Thoracic aorta (tissue), 2 donors: ENCODE data around the gene EXOSC2. TPM values are rescaled to one million over a fixed set of nuclear protein-coding genes. Genes with fewer than 3 reads are reported as not detected.

ENCODE experiments used
- ATAC-seq: fragments of 150-250 bp; one replicate; pipeline ENCODE4 v1.8.0; 2017; ENCODE audit warnings: low read depth; ENCODE audit not compliant: insufficient number of reproducible peaks, low FRiP score
- DNase-seq: peaks from one replicate; pipeline ENCODE4 v3.0.0-alpha.2; 2020; ENCODE audit warnings: low spot score
- H3K27ac ChIP-seq, 2 donors: fragments of 200-600 bp; sonication (generic); 1 replicate in 1 of 2; 2 replicates in 1 of 2; pipeline ENCODE4 v1.5.1; 2016; ENCODE audit warnings: mild to moderate bottlenecking in 2 of 2, moderate library complexity in 2 of 2
- H3K27me3 ChIP-seq: fragments of 200-600 bp; sonication (generic); replicated peaks from 2 replicates; pipeline ENCODE4 v1.6.0; 2016; ENCODE audit warnings: mild to moderate bottlenecking; ENCODE audit not compliant: insufficient read depth
- H3K36me3 ChIP-seq: fragments of 200-600 bp; sonication (generic); one replicate; pipeline ENCODE4 v1.5.1; 2016
- H3K4me1 ChIP-seq, 2 donors: fragments of 200-600 bp; sonication (generic); 1 replicate in 1 of 2; 2 replicates in 1 of 2; pipeline versions ENCODE4 v1.5.1 to v1.6.0; 2016; ENCODE audit warnings: low read depth in 2 of 2, mild to moderate bottlenecking in 1 of 2; ENCODE audit not compliant: control insufficient read depth in 1 of 2
- H3K4me3 ChIP-seq: fragments of 200-600 bp; sonication (generic); 2 replicates; pipeline ENCODE4 v1.5.1; 2016; ENCODE audit warnings: mild to moderate bottlenecking
- H3K9me3 ChIP-seq: fragments of 200-600 bp; sonication (generic); 2 replicates; pipeline ENCODE4 v1.5.1; 2016
- CTCF ChIP-seq: fragments of 200-600 bp; sonication (generic); IDR thresholded peaks from one replicate; pipeline ENCODE4 v1.5.1; 2019; ENCODE audit warnings: antibody characterized with exemption
- total RNA-seq, 2 donors: library from RNA; depleted of rRNA; stranded (reverse); fragments of >200 nt; gene quantifications; one replicate each; pipeline versions ENCODE4 v1.1.0 to v1.2.3, GENCODE V29; 2016

Gene EXOSC2
- total RNA-seq, 2 donors from 2014 or later, result 12.3 to 33.3 TPM

GRCh38 chr9:130741831-130742449, 48.4 kb downstream of the EXOSC2 start:
- Histone ChIP-seq H3K4me3 (no peak overlapping the region), H3K27ac (no peak overlapping the region), H3K4me1 (no peaks in the 10 kb centered on the region), H3K27me3 (no peaks in the 10 kb centered on the region), H3K9me3 (no peaks in the 10 kb centered on the region), H3K36me3 (no peaks in the 10 kb centered on the region)
- TF ChIP-seq CTCF, result no peak
- DNase-seq (no peak), ATAC-seq (no peak)

GRCh38 chr9:130743656-130744055, 50.1 kb downstream of the EXOSC2 start:
- ATAC-seq (no peak), DNase-seq (no peak)
- H3K4me3 ChIP-seq, result no peak overlapping the region
- no peak overlapping the region for H3K27ac ChIP-seq
- H3K36me3 ChIP-seq, result no peaks in the 10 kb centered on the region
- H3K27me3 ChIP-seq, result no peaks in the 10 kb centered on the region
- H3K9me3 ChIP-seq, result no peaks in the 10 kb centered on the region
- TF ChIP-seq CTCF, result no peak
- H3K4me1 ChIP-seq, result no peaks in the 10 kb centered on the region

DNA sequence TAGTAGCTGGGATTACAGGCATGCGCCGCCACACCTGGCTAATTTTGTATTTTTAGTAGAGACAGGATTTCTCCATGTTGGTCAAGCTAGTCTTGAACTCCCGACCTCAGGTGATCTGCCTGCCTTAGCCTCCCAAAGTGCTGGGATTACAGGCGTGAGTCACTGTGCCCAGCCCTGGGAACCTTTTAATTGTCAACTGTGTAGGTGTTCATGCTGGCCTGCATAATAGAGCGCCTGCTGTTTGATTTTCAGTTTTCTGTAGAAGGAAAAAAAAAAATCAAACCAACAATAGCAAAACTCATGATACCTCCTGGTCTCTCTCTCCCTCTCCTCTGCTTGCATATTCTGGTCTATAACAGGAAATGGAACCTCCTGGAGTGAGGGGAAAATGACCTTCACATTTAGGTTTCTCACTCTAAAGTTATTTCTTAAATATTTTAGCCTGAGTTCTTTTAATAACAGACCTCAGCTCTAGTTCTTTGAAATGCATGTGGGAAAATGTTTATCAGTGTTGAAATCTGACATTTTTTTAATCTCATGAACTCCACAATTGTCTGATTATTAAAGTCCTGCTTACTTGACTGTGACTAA, 51.7 kb downstream of the EXOSC2 start:
- Histone ChIP-seq H3K27me3 (no peaks in the 10 kb centered on the region), H3K4me1 (no peaks in the 10 kb centered on the region), H3K9me3 (no peaks in the 10 kb centered on the region), H3K36me3 (no peaks in the 10 kb centered on the region), H3K27ac (no peak overlapping the region), H3K4me3 (no peak overlapping the region)
- no peak for TF ChIP-seq CTCF
- ATAC-seq (no peak), DNase-seq (no peak)

GRCh38 chr9:130745829-130746228, 52.2 kb downstream of the EXOSC2 start:
- H3K36me3 ChIP-seq, result no peaks in the 10 kb centered on the region
- H3K4me1 ChIP-seq, result no peaks in the 10 kb centered on the region
- H3K4me3 ChIP-seq, result no peak overlapping the region
- H3K27me3 ChIP-seq, result no peaks in the 10 kb centered on the region
- TF ChIP-seq CTCF, result no peak
- DNase-seq (no peak), ATAC-seq (no peak)
- no peak overlapping the region for H3K27ac ChIP-seq
- no peaks in the 10 kb centered on the region for H3K9me3 ChIP-seq

DNA sequence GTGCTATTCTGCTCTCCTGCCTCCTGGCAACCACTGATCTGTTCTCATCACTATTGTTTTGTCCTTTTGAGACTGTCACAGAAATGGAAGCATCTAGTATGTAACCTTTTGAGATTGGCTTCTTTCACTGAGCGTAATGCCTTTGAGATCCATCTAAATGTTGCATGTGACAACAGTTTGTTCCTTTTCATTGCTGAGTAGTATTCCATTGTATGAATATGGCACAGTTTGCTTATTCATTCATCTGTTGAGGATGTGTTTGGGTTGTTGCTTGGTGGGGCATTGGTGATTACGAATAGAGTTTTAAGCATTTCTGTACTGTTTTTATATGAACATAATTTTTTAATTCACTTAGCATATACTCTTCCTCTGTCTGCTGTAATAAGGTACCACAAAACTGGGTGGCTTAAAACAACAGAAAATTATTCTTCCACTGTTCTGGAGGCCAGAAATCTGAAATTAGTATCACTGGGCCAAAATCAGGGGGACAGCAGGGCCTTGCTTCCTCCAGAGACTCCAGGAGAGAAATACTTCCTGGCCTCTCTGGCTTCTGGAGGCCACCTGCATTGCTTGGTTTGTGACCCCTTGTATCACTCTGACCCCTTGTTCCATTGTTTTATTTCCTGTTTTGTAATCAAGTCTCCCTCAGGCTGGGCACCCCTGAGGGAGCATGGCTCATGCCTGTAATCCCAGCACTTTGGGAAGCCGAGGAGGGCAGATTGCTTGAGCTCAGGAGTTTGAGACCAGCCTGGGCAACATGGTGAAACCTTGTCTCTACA, 53.0 kb downstream of the EXOSC2 start:
- TF ChIP-seq CTCF, result no peak
- Histone ChIP-seq H3K4me1 (no peaks in the 10 kb centered on the region), H3K4me3 (no peak overlapping the region), H3K27me3 (no peaks in the 10 kb centered on the region), H3K36me3 (no peaks in the 10 kb centered on the region), H3K27ac (no peak overlapping the region), H3K9me3 (no peaks in the 10 kb centered on the region)
- DNase-seq, result no peak
- no peak for ATAC-seq
